GM18870 (cell line): ENCODE data around the gene CDON.

ENCODE experiments used
- ATAC-seq: cut with Tn5 transposase; IDR thresholded peaks from one replicate; pipeline ENCODE4 v1.9.1; 2021; ENCODE audit warnings: moderate library complexity; ENCODE audit not compliant: unreplicated experiment

CDON gene

DNA sequence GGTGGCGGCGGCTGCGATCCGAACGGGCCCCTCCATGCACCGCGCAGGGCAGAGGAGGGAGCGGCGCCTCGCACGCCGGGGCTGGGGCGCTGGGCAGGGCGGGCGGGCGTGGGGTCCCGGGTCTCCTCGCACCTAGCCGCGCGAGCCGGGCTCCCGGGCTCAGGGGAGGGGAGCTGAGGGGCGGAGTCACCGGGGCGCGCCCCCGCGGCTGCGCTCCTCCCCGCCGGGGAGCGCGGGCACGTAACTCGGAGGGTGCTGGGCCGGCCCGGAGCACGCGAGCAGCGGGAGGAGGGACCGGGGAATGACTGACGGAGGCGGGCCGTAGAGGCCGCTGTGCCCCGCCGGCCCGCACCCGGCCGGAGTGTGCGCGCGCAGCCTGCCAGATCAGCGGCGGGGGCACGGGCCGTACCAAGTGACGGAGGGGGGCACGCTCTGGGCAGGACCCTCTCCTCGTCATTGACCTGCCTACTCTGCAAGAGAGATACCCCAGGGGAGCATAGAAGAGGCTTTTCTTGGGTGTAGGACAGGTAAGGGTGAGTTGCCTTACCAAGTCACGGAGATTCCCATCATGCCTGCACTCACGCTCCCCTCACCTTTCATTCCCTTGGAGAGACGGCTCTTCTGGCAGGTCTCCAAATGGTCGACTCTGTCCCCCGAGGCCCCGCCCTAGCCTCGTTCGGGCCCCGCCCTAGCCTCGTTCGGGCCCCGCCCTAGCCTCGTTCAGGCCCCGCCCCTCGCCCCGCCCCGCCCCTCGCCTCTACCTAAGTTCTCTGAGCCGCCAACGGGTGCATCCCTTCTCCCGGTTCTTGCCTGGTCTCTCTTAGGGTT is at the start of gene CDON:
CDON (minus strand) TSS at position 188 of the 828 bp plus-strand sequence. CDS start 39,390 bp downstream, outside the sequence.
- ATAC-seq = peak; percentile 89

- no peak for ATAC-seq
Observed at GRCh38 chr11:126111458-126112116, 48.9 kb upstream of the CDON start.

DNA sequence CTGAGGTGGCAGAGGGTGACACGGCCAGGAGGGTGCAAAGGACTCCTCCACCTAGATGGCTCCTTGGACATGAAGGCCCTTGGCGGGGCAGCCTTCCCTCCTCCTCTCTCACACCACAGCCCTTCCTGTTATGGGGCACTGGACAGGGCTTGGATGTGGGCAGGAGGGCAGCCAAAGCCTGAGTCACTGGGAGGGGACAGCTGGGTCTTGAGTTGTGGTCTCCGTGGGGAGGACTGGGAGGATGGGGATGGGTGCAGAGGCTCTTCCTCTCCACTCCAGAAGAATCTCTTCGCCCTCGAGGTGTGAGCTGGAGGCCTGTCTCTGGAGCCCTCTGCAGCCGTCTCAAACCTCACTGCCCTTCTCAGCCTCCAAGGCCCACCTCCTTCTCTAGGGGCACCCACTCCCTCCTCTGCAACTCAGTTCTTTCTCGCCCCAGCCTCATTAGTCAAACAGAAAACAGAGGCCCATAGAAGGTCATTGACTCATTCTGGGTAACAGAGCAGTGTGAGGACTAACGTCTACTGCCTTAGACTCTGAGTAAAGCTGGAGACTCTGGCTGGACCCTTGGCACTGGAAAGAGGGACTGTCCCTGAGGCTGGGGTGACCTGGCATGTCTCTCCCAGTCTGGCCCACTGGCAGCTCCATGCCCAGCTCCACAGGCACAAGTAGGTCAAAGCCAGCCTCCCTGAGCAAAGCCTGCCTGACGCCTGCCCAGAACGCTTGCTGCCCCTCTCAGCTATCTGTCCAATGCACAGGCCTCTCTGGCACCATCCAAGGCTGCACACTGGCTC is 47.5 kb upstream of the CDON start:
- no peak for ATAC-seq

DNA sequence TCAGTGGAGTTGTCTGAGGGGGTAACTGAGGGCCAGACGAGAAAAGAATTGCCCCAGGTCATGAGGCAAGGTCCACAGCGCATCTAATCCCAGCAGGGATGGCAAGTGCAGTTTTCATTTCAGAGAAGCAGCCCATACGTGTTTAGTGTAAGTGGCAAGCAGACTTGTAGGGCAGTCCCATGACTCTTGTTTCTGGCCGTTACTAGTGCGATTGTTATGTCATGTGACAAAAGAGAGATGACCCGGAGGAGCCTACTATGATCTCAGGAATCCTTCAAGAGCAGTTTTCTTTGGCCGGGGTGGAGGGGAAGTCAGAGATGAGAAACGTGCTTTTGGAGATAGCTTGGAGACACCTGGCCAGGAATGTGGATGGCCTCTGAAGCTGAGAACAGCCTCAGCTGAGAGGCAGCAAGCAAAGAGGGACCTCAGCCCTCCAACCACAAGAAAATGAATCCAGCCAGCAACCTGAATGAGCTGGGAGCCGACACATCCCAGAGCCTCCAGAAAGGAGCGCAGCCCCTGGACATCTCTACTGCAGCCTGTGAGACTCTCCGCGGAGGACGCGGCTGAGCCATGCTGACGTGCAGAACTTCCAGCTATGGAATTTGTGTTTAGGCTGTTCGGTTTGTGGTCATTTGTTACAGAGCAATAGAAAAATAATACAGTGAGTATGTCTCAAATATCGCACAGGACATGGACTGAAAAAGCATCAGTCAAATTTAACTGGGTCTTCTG is 44.1 kb upstream of the CDON start:
- no peak for ATAC-seq

- ATAC-seq = no peak
Observed at GRCh38 chr11:126105748-126106080, 43.0 kb upstream of the CDON start.

DNA sequence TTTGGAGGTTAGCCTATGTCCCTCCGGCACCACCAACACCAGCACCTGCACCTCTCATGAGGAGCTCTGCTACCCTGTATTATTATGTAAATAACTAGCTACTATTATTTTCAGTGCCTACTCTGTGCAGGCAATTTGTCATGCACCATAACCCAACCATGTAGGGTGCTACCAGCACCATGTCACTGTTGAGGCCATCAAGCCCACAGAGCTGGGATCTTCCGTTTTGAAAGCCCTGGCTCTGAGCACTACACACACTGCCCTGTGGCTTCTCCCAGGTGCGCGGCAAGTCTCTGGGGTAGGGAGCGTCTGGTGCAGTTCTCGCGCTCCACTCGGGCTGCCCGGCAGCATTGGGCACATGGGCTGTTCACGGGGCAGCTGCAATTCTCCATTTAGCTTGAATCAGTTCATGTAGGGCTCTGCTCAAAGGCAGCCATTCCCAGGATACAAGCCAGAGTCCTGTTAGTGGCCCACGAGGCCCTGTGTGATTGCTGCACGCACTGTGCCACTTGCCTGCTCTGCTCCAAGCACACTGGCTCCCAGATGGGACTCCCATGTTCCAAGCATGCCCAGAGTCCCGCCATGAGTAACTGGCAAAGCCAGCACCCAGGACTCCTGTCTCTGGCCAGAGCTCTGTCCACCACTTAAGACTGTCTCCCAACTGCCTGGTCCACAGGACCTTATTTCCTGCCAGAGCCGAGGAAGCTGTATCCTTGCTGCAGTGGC is 42.5 kb upstream of the CDON start:
- ATAC-seq = no peak

DNA sequence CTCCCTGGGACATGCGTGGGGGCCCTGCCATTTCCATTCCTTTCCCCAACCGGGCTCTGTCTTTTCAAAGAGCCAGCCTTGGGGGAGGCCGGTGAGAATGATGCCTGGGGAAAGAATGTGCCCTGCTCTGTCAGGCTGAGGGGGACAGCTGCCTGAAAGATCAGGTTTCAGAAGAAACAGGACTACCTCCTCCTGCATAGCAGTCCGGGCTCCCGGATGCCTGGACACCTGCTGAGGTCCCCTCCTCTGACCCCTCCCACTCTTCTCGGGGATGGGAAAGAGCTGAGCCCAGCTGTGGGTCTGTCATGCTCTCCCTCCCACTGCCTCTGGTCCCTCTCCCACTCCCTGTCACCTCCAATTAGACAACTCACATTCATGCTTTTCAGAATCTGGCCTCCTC is 41.8 kb upstream of the CDON start:
- ATAC-seq = no peak

- ATAC-seq = no peak
Observed at GRCh38 chr11:126103150-126103549, 40.5 kb upstream of the CDON start.

DNA sequence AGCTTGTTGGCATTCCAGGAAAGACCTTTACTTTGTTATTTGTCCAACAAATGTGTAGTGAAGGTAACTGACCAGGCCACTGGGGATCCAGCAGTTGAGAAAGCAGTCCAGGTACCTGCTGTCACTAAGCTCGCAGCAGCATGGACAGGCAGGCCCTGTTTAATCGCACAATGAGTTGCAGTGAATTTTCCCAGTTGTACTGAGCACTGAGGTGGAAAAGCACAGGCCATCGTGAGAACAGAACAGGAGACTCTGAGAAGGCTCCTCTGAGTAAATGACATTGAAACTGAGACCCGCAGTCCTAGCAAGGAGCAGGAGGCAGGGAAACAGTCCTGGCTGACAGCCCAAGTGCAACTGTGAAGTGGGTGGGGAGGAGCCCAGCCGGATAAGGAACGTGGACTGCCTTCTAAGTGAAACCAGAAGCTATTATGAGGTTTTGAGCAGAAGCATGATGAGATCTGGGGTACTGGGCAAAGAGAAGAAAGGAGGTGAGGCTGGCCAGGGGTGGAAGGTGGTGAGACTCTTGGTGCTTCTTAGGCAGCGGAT is 39.8 kb upstream of the CDON start:
- ATAC-seq = no peak

DNA sequence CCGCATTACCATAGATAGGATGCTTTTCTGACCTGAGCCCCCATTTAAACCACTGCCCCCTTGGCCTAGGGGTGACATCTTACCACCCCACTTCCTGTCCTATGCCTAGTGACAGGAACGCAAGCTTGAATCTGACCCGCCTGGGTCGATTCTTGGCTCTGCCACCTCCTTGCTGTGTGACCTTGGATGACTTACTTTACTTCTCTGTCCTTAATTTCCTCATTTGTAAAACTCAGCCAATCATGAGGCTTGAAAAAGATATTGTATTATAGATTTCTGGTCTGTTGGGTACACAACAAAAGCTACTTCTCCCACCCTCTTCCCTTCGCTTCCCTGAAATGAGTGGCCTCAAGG is 39.2 kb upstream of the CDON start:
- no peak for ATAC-seq

GRCh38 chr11:126101251-126101929 is 38.7 kb upstream of the CDON start:
- ATAC-seq = no peak

DNA sequence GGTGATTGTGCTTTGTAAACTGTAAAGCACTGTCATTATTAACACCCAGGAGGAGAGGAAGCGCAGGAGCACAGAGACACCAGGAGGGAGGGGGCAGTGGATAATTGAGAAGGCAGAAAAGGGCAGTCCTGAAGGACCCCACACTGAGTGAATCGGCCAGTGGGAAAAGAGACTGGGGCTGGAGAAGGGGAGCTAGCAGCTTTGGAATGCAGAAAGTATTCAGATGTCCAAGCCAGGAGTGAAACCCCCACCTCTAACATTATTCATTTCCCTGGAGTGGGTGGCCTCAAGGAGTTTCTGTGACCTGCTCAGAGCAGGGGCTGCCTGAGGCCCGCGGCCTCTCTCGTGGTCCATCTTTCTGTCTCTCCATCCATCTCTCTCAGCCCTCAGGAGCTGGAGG is 38.0 kb upstream of the CDON start:
- no peak for ATAC-seq

GRCh38 chr11:126098204-126098769 is 35.6 kb upstream of the CDON start:
- ATAC-seq = no peak

- no peak for ATAC-seq
Observed at GRCh38 chr11:126095745-126096144, 33.1 kb upstream of the CDON start.

DNA sequence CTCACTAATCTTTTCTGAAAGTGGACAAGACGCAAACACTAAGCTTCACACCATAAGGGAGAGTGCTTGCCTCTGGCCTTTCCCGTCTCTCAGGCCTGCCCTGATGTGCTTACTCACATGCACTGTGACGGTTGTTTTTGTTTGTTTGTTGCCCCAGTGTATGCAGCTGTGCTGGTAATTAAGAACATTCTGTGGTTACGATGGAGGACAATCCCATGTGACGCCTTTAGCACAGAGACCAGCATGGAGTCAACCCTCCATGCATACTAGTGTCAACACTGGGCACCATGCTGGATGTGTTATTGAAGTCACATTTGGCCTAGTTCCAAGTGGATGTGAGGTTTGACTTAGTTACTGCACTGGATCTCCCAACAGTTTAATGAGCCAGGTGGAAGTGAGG is 27.8 kb upstream of the CDON start:
- ATAC-seq = no peak

DNA sequence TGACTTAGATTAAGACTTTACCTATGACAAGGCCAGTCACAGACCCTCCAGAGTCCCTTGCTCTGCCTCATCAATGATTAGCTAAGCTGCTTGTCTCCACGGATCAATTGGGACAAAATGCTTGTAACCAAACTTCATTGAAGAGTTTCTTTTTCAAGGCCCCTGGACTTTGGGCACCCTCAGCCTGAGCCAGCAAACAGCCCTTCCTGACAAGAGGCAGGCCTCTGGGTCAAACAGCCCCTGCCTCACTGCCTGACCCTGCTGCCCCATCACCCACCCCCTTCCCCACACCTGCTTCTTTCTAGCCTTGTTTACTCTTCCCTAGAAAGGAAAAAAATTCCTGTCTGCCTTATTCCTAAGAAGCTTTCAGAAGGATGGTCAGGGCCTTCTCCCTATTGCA is 26.3 kb upstream of the CDON start:
- ATAC-seq = no peak

DNA sequence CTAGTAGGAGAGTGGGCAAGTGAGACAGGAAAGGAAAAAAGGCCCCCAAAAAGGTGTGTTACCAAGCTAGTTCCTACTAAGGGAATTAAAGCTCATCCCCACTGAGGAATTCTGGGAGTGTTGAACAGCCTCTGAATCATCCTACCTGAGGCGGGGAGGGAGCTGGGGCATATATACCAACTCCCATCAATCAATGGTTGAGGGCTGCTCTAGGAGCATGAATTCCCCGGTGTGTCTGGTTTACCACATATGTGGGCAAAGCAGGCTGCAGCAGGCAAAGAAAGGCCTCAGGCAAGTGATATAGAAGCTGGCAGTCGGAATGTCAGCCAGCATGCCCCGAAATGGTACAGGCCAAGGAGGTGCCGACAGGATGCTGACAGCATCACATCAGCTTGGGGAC is 23.6 kb upstream of the CDON start:
- no peak for ATAC-seq

DNA sequence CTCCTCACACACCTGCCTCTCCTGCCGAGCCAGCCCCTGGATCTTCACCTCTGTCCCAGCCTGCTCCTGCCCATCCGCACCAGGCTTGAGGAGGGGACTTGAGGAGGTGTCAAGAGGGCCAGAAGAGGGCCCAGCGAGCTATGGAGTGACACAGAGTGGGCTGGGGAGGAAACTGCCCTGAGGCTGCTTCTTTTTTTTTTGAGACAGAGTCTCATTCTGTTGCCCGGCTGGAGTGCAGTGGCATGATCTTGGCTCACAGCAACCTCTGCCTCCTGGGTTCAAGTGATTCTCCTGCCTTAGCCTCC is 21.9 kb upstream of the CDON start:
- no peak for ATAC-seq

GRCh38 chr11:126083829-126084607 is 21.4 kb upstream of the CDON start:
- no peak for ATAC-seq
